ENCODE data around the gene DPP6. TPM values are rescaled to one million over a fixed set of nuclear protein-coding genes. Genes with fewer than 3 reads are reported as not detected.

DPP6 gene
- total and polyA plus RNA-seq, 9 of the 15 experiments (the other 6 are each of a cell fraction or from before 2014, with no cell fraction given): not detected

GRCh38 chr7:154591544-154591943, 539.3 kb downstream of the DPP6 start:
- H3K36me3 ChIP-seq (ENCODE audit: control insufficient read depth, insufficient read depth, low read length): no peaks in the 10 kb centered on the region
- no peak overlapping the region for H2AFZ ChIP-seq (ENCODE audit: low read depth, low read length)
- H3K9me1 ChIP-seq (ENCODE audit: control insufficient read depth, insufficient read depth, low read length): no peaks in the 10 kb centered on the region
- CTCF ChIA-PET (ENCODE audit: low intra/inter-chr PET ratio): no interaction called here
- H3K27ac ChIP-seq (ENCODE audit: extremely low read depth, low read depth, low read length): no peak overlapping the region
- no peaks in the 10 kb centered on the region for H3K9me3 ChIP-seq (replicated peaks; ENCODE audit: control insufficient read depth, insufficient read depth, low read depth, low read length)
- WGBS (ENCODE audit: insufficient coverage, low coverage, missing lambda C conversion rate): 0% methylated on average over 6 of the region's 6 CpGs
- H3K9ac ChIP-seq (ENCODE audit: insufficient read depth in 1 of 2, low read depth in 2 of 2, low read length in 2 of 2): no peak overlapping the region
- ATAC-seq: no peak
- in situ Hi-C loops (cut with MboI): no loop called here
- H4K20me1 ChIP-seq (replicated peaks; ENCODE audit: control insufficient read depth, insufficient read depth, low read length): no peaks in the 10 kb centered on the region
- no peaks in the 10 kb centered on the region for H3K79me2 ChIP-seq (ENCODE audit: control insufficient read depth, insufficient read depth, low read length)
- no peak overlapping the region for H3K4me2 ChIP-seq (ENCODE audit: insufficient read depth, low read length)
- no peak for TF ChIP-seq MNT (conservative IDR thresholded peaks at IDR 0.05)
- no peak for TF ChIP-seq MBD1 (CRISPR knock-in tag; IDR thresholded peaks at IDR 0.05)
- TF ChIP-seq POLR2G (IDR thresholded peaks at IDR 0.05; ENCODE audit: low read depth, low read length): no peak
- TF ChIP-seq ZNF124 (CRISPR knock-in tag; IDR thresholded peaks at IDR 0.05): no peak
- no peak for TF ChIP-seq NR0B1 (IDR thresholded peaks at IDR 0.05; ENCODE audit: partially characterized antibody)
- TF ChIP-seq CCAR2 (IDR thresholded peaks at IDR 0.05; ENCODE audit: low read depth, low read length): no peak
- TF ChIP-seq JUN (IDR thresholded peaks at IDR 0.05; ENCODE audit: borderline replicate concordance, low read depth, low read length): no peak
- no peak for TF ChIP-seq JUN (CRISPR knock-in tag; IDR thresholded peaks at IDR 0.05; ENCODE audit: borderline replicate concordance)
- no peak for TF ChIP-seq ZNF280B (CRISPR knock-in tag; IDR thresholded peaks at IDR 0.05)
- TF ChIP-seq CREB1 (IDR thresholded peaks at IDR 0.05): no peak
- no peak for TF ChIP-seq CREB1 (CRISPR knock-in tag; IDR thresholded peaks at IDR 0.05)
- TF ChIP-seq ZNF445 (CRISPR knock-in tag; IDR thresholded peaks at IDR 0.05; ENCODE audit: low read depth): no peak
- TF ChIP-seq BRD4 (IDR thresholded peaks at IDR 0.05): no peak
- TF ChIP-seq EZH2 (IDR thresholded peaks at IDR 0.05; ENCODE audit: borderline replicate concordance, low read depth, low read length): no peak
- TF ChIP-seq NFE2L1 (tag; IDR thresholded peaks at IDR 0.05; ENCODE audit: borderline replicate concordance, low read depth): no peak
- no peak for TF ChIP-seq ESRRA (IDR thresholded peaks at IDR 0.05; ENCODE audit: borderline replicate concordance, low read depth)
- no peaks in the 10 kb centered on the region for H3K4me1 ChIP-seq (replicated peaks in 1 of 2; ENCODE audit: control insufficient read depth in 2 of 2, insufficient read depth in 2 of 2, low read length in 2 of 2)
- intact Hi-C loops (cut with micrococcal nuclease): no loop called here
- DNase-seq (ENCODE audit: extremely low read depth in 1 of 4, low spot score in 3 of 4): no peak
- H3K4me3 ChIP-seq: no peak overlapping the region
- peaks cover 65 to 82% of the 10 kb centered on the region in 2 experiments for H3K27me3 ChIP-seq (ENCODE audit: control insufficient read depth in 2 of 2, insufficient read depth in 2 of 2, low read length in 2 of 2)
- FAIRE-seq: no peak
- POLR2A ChIA-PET: interaction anchor here (1.0 to 1.4 kb wide), 2 partner anchors 20 to 93 kb away, joined by 3 to 4 read pairs; no protein-coding TSS in a partner anchor
- BruUV-seq (replicated peaks): no TSS peak
